Measurements from ENCODE around the gene TRAF2. TPM values are rescaled to one million over a fixed set of nuclear protein-coding genes. Genes with fewer than 3 reads are reported as not detected.
"Not testable (repeated sequence)": the region's sequence is repeated elsewhere in the genome, so short reads cannot be mapped to it uniquely, and the experiment has no call there.

Gene TRAF2
- total RNA-seq, 1 donor, result 6.2 TPM

DNA sequence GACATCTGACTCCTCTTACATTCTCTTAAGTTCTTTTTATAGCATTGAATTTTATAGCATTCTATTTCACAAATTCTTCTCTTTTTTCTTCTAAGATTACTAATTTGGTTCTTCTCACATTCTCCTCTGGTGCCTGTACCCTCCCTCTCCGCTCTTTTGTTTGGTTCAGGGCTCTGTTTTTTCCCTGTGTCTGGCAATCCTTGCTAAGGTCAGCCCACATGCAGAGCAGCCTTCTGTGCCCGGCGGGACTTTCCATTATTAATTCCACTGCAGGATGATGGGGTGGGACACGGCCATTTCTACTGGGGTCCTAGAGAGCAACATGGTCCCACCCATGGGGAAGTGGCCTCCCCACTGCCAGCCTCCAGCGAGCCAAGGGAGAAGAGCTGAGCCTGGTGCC is 9.8 kb upstream of the TRAF2 start:
- H3K4me1 ChIP-seq (ENCODE audit: insufficient read depth, low read length), result peaks cover under 1% of the 10 kb centered on the region
- TF ChIP-seq, protein P1, sequence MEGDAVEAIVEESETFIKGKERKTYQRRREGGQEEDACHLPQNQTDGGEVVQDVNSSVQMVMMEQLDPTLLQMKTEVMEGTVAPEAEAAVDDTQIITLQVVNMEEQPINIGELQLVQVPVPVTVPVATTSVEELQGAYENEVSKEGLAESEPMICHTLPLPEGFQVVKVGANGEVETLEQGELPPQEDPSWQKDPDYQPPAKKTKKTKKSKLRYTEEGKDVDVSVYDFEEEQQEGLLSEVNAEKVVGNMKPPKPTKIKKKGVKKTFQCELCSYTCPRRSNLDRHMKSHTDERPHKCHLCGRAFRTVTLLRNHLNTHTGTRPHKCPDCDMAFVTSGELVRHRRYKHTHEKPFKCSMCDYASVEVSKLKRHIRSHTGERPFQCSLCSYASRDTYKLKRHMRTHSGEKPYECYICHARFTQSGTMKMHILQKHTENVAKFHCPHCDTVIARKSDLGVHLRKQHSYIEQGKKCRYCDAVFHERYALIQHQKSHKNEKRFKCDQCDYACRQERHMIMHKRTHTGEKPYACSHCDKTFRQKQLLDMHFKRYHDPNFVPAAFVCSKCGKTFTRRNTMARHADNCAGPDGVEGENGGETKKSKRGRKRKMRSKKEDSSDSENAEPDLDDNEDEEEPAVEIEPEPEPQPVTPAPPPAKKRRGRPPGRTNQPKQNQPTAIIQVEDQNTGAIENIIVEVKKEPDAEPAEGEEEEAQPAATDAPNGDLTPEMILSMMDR (IDR thresholded peaks at IDR 0.05; ENCODE audit: extremely low read depth, low read depth, low read length), result no peak
- H3K4me3 ChIP-seq (ENCODE audit: insufficient read depth, low read length), result no peak overlapping the region
- no peak overlapping the region for H3K27ac ChIP-seq (ENCODE audit: low read depth, low read length)
- no peaks in the 10 kb centered on the region for H3K9me3 ChIP-seq (ENCODE audit: low read depth, low read length)
- no peaks in the 10 kb centered on the region for H4K20me1 ChIP-seq (ENCODE audit: insufficient read depth, low read length)
- H3K79me2 ChIP-seq (ENCODE audit: insufficient read depth, low read length), result no peaks in the 10 kb centered on the region
- H3K4me2 ChIP-seq (ENCODE audit: insufficient read depth, low read length), result no peak overlapping the region
- no peaks in the 10 kb centered on the region for H3K36me3 ChIP-seq (ENCODE audit: insufficient read depth, low read length)
- no peaks in the 10 kb centered on the region for H3K27me3 ChIP-seq (ENCODE audit: insufficient read depth, low read length)
- H2AFZ ChIP-seq (ENCODE audit: low read length), result no peak overlapping the region
- DNase-seq (ENCODE audit: insufficient read length, low spot score, missing footprints), result no peak

DNA sequence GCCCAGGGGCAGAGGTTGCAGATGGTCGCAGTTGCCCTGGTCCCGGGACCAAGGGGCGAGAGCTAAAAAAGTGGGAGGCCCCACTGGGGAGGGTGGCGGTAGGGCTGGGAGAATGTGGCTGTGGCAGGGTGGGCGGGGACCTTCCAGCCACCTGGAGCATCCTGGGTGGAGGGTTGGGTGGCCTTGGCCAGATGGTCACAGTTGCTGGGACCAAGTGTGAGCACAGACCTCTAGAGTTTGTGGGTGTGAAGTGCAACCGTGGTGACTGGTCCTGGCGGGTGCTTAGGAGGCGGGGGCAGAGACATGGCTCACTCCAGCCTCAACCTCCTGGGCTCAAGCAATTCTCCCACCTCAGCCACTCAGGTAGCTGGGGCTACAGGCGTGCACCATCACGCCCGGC is 5.7 kb upstream of the TRAF2 start:
- peak; percentile 39 for DNase-seq (ENCODE audit: insufficient read length, low spot score, missing footprints)
- no peak overlapping the region for H3K4me2 ChIP-seq (ENCODE audit: insufficient read depth, low read length)
- H4K20me1 ChIP-seq (ENCODE audit: insufficient read depth, low read length), result no peaks in the 10 kb centered on the region
- no peak overlapping the region for H3K27ac ChIP-seq (ENCODE audit: low read depth, low read length)
- no peaks in the 10 kb centered on the region for H3K79me2 ChIP-seq (ENCODE audit: insufficient read depth, low read length)
- H3K36me3 ChIP-seq (ENCODE audit: insufficient read depth, low read length), result no peaks in the 10 kb centered on the region
- no peaks in the 10 kb centered on the region for H3K27me3 ChIP-seq (ENCODE audit: insufficient read depth, low read length)
- peaks cover 14% of the 10 kb centered on the region for H3K4me1 ChIP-seq (ENCODE audit: insufficient read depth, low read length)
- H3K9me3 ChIP-seq (ENCODE audit: low read depth, low read length), result no peaks in the 10 kb centered on the region
- TF ChIP-seq, protein P1 (IDR thresholded peaks at IDR 0.05; ENCODE audit: extremely low read depth, low read depth, low read length), result no peak
- H3K4me3 ChIP-seq (ENCODE audit: insufficient read depth, low read length), result no peak overlapping the region
- H2AFZ ChIP-seq (ENCODE audit: low read length), result no peak overlapping the region

- Histone ChIP-seq H3K27me3 (ENCODE audit: insufficient read depth, low read length) (no peaks in the 10 kb centered on the region), H3K36me3 (ENCODE audit: insufficient read depth, low read length) (no peaks in the 10 kb centered on the region), H4K20me1 (ENCODE audit: insufficient read depth, low read length) (no peaks in the 10 kb centered on the region), H3K9me3 (ENCODE audit: low read depth, low read length) (no peaks in the 10 kb centered on the region), H3K27ac (ENCODE audit: low read depth, low read length) (peak overlapping the region; percentile 59), H3K79me2 (ENCODE audit: insufficient read depth, low read length) (peaks cover 2% of the 10 kb centered on the region), H2AFZ (ENCODE audit: low read length) (peak overlapping the region; percentile 83), H3K4me3 (ENCODE audit: insufficient read depth, low read length) (peak overlapping the region; percentile 67), H3K4me2 (ENCODE audit: insufficient read depth, low read length) (peak overlapping the region; percentile 84), H3K4me1 (ENCODE audit: insufficient read depth, low read length) (peaks cover 17% of the 10 kb centered on the region)
- TF ChIP-seq, protein P1 (IDR thresholded peaks at IDR 0.05; ENCODE audit: extremely low read depth, low read depth, low read length), result no peak
- DNase-seq (ENCODE audit: insufficient read length, low spot score, missing footprints), result peak; percentile 91
Measured at GRCh38 chr9:136881691-136882108, 4.6 kb upstream of the TRAF2 start.

DNA sequence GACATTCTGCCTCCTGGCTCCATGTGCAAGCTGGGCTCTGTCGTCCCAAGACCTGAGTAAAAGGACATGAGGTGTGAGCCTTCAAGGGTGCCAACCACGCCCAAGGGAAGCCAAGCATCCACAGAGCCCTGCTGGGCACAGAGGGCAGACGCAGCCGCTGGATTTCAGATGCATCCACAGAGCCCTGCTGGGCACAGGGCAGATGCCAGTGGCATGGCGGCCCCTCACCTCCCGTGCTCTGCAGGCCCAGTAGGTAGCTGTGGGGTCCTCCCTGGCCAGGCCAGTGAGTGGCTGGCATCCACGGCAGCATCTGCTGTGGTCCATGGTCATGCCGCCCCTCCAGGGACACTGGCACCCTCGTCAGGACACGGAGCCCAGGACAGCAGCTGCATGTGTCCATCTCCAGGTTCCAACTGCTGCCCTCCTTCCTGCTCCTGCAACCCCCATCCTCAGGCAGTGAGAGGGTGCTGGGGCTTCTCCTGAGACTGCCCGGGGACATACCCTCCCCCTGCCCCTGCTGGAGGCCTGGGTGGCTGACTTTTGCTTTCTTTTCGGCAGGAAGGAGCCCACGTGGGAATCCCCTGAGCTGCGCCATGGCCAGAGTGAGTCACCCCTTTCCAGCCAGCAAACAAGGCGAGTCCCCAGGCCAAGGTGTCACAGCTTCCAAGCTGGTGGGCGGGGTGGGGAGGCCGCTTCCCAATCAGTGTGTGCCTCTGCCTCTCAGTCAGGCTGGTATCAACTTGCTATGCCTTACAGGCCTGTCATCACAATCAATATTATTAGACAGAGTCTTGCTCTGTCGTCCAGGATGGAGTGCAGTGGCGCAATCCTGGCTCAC is 4.0 kb upstream of the TRAF2 start:
- Histone ChIP-seq H2AFZ (ENCODE audit: low read length) (peak overlapping the region; percentile 83), H3K4me3 (ENCODE audit: insufficient read depth, low read length) (peak overlapping the region; percentile 67), H3K27me3 (ENCODE audit: insufficient read depth, low read length) (no peaks in the 10 kb centered on the region), H3K4me2 (ENCODE audit: insufficient read depth, low read length) (peak overlapping the region; percentile 84), H3K79me2 (ENCODE audit: insufficient read depth, low read length) (peaks cover 8% of the 10 kb centered on the region), H3K4me1 (ENCODE audit: insufficient read depth, low read length) (peaks cover 17% of the 10 kb centered on the region), H3K27ac (ENCODE audit: low read depth, low read length) (peak overlapping the region; percentile 59), H3K36me3 (ENCODE audit: insufficient read depth, low read length) (no peaks in the 10 kb centered on the region), H4K20me1 (ENCODE audit: insufficient read depth, low read length) (no peaks in the 10 kb centered on the region), H3K9me3 (ENCODE audit: low read depth, low read length) (no peaks in the 10 kb centered on the region)
- DNase-seq (ENCODE audit: insufficient read length, low spot score, missing footprints), result peak; percentile 99
- TF ChIP-seq, protein P1 (IDR thresholded peaks at IDR 0.05; ENCODE audit: extremely low read depth, low read depth, low read length), result no peak

DNA sequence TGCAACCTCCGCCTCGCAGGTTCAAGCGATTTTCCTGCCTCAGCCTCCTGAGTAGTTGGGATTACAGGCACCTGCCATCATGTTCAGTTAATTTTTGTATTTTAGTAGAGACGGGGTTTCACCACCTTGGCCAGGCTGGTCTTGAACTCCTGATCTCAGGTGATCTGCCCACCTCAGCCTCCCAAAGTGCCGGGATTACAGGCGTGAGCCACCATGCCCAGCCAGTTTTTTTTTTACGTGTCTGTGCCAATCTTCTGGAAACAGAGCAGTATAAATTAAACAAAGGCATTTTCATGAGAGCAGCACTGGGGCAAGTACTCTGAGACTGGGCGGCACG is 3.4 kb upstream of the TRAF2 start:
- not testable (repeated sequence) for H4K20me1 ChIP-seq (ENCODE audit: insufficient read depth, low read length); H3K4me3 ChIP-seq (ENCODE audit: insufficient read depth, low read length); DNase-seq (ENCODE audit: insufficient read length, low spot score, missing footprints); H3K27me3 ChIP-seq (ENCODE audit: insufficient read depth, low read length); H3K9me3 ChIP-seq (ENCODE audit: low read depth, low read length); H3K36me3 ChIP-seq (ENCODE audit: insufficient read depth, low read length)
- peak overlapping the region; percentile 84 for H3K4me2 ChIP-seq (ENCODE audit: insufficient read depth, low read length)
- H3K27ac ChIP-seq (ENCODE audit: low read depth, low read length), result peak overlapping the region; percentile 8
- peak overlapping the region; percentile 83 for H2AFZ ChIP-seq (ENCODE audit: low read length)
- H3K4me1 ChIP-seq (ENCODE audit: insufficient read depth, low read length), result peaks cover 19% of the 10 kb centered on the region
- peaks cover 12% of the 10 kb centered on the region for H3K79me2 ChIP-seq (ENCODE audit: insufficient read depth, low read length)

DNA sequence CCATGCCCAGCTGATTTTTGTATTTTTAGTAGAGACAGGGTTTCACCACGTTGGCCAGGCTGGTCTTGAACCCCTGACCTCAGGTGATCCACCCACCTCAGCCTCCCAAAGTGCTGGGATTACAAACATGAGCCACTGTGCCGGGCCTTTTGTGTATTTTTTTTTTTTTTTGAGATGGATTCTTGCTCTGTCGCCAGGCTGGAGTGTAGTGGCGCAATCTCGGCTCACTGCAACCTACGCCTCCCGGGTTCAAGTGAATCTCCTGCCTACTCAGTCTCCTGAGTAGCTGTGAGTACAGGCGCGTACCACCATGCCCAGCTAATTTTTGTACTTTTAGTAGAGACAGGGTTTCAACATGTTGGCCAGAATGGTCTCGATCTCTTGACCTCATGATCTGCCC is 2.6 kb upstream of the TRAF2 start:
- H4K20me1 ChIP-seq (ENCODE audit: insufficient read depth, low read length); DNase-seq (ENCODE audit: insufficient read length, low spot score, missing footprints); H3K4me2 ChIP-seq (ENCODE audit: insufficient read depth, low read length); H3K4me3 ChIP-seq (ENCODE audit: insufficient read depth, low read length); H3K27ac ChIP-seq (ENCODE audit: low read depth, low read length); H3K36me3 ChIP-seq (ENCODE audit: insufficient read depth, low read length); H3K27me3 ChIP-seq (ENCODE audit: insufficient read depth, low read length); H3K9me3 ChIP-seq (ENCODE audit: low read depth, low read length); H2AFZ ChIP-seq (ENCODE audit: low read length): not testable (repeated sequence)
- H3K4me1 ChIP-seq (ENCODE audit: insufficient read depth, low read length), result peaks cover 19% of the 10 kb centered on the region
- peaks cover 20% of the 10 kb centered on the region for H3K79me2 ChIP-seq (ENCODE audit: insufficient read depth, low read length)
